ENCODE results near the gene RPGR.

GRCh38 chrX:38371641-38372040 lies 44.3 kb upstream of the RPGR start:
- TF ChIP-seq CTCF (IDR thresholded peaks at IDR 0.05): no peak
- no peak for TF ChIP-seq POLR2A (IDR thresholded peaks at IDR 0.05)

All from adrenal gland (tissue), 5 donors.